Spleen (tissue), 7 donors: ENCODE data around the gene INTS4.

ENCODE experiments used
- POLR2AphosphoS5 ChIP-seq, 3 donors: sonication (generic); formaldehyde crosslinking; IDR thresholded peaks; one replicate each; pipeline ENCODE4 v1.5.1; 2017; ENCODE audit warnings: antibody characterized with exemption in 3 of 3
- TF ChIP-seq, protein P1 (sequence below), 11 experiments: fragments of 200-600 bp in 7 of 11; fragments of 450-650 bp in 4 of 11; sonication (generic) in 4 of 11; IDR thresholded peaks in 8 of 11; conservative IDR thresholded peaks in 3 of 11; 1 replicate in 7 of 11; 2 replicates in 4 of 11; pipeline versions ENCODE4 v1.4.0 to v1.8.0; 2016 to 2021; ENCODE audit warnings: antibody characterized with exemption in 11 of 11, inconsistent platforms in 4 of 11, mild to moderate bottlenecking in 1 of 11
- donor health status: DM: no; HTN: no; CAD: no; lungs with moderate emphysema.
- donor health status: DM: no; HTN: no; CAD: no.
- donor health status: DM: no; HTN: no; CAD: no.

DNA sequence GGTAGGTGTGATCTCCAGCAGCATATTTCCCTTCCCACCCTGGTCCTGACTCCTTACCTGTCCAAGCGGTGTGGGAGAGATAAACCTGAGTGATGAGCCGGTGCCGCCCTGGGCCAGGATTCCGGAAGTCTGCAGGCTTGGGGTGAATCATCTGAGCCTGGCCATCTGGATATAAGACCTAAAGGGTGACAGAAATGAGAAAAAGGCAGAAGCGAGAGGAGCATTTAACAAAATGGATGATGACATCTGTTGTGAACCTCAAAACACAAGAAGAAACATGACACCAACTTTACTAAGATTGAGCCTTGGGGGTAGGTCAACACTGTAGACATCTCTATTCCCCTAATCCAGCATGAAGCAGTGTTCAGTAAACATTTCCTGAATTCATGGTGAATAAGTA lies 110.7 kb downstream of the INTS4 start:
- TF ChIP-seq, protein P1, sequence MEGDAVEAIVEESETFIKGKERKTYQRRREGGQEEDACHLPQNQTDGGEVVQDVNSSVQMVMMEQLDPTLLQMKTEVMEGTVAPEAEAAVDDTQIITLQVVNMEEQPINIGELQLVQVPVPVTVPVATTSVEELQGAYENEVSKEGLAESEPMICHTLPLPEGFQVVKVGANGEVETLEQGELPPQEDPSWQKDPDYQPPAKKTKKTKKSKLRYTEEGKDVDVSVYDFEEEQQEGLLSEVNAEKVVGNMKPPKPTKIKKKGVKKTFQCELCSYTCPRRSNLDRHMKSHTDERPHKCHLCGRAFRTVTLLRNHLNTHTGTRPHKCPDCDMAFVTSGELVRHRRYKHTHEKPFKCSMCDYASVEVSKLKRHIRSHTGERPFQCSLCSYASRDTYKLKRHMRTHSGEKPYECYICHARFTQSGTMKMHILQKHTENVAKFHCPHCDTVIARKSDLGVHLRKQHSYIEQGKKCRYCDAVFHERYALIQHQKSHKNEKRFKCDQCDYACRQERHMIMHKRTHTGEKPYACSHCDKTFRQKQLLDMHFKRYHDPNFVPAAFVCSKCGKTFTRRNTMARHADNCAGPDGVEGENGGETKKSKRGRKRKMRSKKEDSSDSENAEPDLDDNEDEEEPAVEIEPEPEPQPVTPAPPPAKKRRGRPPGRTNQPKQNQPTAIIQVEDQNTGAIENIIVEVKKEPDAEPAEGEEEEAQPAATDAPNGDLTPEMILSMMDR (IDR thresholded peaks at IDR 0.05 in 8 of 11, conservative IDR thresholded peaks at IDR 0.05 in 3 of 11): no peak
- TF ChIP-seq POLR2AphosphoS5 (IDR thresholded peaks at IDR 0.05): no peak
